T-helper 9 cell (primary cell): ENCODE results near the gene ZFP90.
"Not testable (repeated sequence)": the region's sequence is repeated elsewhere in the genome, so short reads cannot be mapped to it uniquely, and the experiment has no call there.

ENCODE experiments used
- DNase-seq: peaks from one replicate; pipeline ENCODE4 v3.0.0-alpha.2; 2020
- total RNA-seq, 2 donors: gene quantifications; one replicate each; lab custom pipeline; 2026; lab: John Stamatoyannopoulos, UW

The ZFP90 gene
- total RNA-seq, result 51.9 to 93.9 reads per million in 2 donors

DNA sequence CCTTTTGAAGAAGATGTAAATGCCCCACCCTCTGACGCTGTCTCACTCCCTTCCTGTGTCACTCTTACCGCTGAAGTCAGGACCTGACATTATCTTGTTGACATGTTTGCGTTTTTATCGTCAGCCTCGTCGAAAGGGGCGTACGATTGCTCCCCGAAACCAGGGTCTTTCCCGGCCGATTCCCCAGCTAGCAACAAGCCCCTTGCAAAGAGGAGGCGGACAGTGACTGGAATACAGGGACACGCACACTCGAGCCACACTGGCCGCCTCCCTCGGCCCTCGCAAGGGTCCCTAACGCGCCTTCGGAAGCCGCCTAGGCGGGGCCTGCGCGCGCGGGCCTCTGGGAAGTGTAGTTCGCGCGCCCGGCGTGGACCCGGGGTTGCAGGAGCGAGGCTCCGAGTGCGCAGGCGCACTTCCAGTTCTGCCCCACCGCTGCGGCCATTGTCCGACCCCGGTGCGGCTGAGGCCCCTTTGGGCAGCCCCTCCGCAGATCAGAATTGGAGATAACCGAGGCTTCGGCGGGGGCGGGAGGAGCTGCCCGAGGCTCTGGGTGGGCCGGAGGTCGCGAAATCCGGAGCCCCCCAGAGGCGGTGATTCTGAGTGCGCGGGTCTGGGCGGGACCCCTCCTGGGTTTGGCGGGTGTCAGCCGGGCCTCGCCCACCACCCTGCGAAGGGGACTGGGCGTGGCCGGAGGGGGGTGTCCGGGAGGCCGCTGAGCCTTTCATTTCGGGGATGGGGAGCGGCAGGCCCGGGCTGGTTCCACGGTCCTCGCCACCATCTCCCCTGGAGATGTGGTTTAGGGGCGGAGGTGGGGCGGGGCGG is at the start of gene ZFP90:
TSS of gene ZFP90 (plus strand) at position 412 of the 822 bp plus-strand sequence. CDS start 502 bp downstream, outside the sequence.
- DNase-seq, result peak; percentile 73

- no peak for DNase-seq
Measured at GRCh38 chr16:68490358-68490757, 48.7 kb upstream of the ZFP90 start.

GRCh38 chr16:68490829-68491575 is 48.1 kb upstream of the ZFP90 start:
- DNase-seq, result no peak

DNA sequence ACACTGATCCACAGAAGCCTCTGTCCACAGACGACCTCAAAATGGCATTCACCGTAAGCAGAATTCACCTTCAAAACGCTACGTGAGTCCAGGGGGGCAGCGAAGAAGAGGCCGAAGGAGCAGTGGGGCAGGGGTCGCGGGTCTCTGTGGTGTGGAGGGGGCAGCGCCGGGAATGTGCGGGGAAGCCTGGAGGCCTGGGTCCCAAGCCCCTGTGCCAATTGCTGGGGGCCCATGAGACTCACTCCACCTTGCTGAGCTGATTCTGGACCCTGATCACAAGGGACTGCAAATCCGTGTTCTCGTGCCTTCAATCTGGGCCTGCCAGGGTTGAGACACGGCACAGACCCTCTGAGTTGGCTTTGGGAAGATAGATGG is 47.5 kb upstream of the ZFP90 start:
- DNase-seq, result no peak

- DNase-seq, result no peak
Measured at GRCh38 chr16:68492151-68492542, 46.9 kb upstream of the ZFP90 start.

DNA sequence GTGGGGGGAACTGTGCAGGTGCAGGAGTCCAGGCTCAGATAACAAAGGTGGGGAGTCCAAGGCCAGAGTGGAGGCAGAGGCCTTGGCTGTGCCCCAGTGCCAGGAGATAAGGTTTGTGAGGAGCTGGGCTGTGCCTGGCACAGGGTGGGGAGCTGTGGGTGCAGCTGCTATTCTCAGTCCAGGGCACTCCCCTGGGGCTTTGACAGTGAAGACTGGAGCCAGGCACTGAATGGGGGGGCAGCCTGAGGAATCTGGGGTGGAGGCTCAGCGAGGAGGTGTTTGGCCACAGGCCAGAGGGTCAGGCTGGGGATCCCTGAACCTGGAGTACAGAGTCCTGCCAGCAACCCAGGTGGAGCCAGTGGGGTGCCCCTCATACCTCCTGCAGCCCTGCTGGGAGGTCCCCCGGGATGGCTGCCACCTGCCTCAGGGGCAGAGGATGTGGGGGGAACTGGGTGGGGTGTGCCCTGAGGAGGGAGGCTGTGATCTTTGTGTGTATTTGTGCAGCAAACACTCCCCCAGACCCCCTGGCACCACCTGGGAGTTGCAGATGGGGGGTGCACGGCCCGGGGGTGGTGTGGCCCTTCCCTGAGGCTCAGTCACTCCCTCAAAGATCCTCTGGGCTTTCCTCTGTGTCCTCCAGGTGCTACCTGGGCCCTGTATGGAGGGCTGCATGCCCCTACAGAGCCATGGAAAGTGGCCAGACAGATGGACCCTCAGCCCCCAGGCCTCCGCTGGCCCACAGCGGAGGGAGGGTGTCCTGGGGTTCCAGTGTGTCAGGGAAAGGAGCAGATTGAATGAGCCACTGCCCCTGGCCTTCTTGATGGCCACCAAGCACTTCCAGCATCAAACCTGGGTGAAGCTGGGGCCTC is 46.3 kb upstream of the ZFP90 start:
- DNase-seq, result no peak

- DNase-seq, result no peak
Measured at GRCh38 chr16:68493412-68494070, 45.5 kb upstream of the ZFP90 start.

GRCh38 chr16:68494261-68494660 is 44.8 kb upstream of the ZFP90 start:
- DNase-seq, result not testable (repeated sequence)

GRCh38 chr16:68496689-68497088 is 42.4 kb upstream of the ZFP90 start:
- DNase-seq, result no peak

- DNase-seq, result no peak
Measured at GRCh38 chr16:68499006-68499405, 40.1 kb upstream of the ZFP90 start.

DNA sequence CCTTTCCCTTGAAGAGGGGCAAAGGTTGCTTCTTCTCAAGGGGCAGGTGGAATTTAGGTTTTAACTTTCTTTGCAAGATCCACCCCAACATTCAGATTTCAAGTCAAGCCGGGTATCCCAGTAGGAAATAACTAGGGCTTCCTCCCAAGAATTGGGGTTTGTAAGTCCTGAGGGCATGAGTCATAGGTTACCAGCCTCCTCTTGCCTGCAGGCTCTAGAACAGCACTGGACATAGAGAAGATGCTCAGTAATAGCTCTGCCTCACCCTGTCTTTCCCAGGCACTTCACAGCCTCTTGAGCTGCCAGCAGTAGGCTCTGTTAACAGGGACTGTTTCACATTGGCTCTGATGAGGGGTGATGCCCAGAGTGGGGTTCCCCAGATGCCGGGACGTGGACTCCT is 35.8 kb upstream of the ZFP90 start:
- DNase-seq, result no peak

- DNase-seq, result no peak
Measured at GRCh38 chr16:68504066-68504465, 35.0 kb upstream of the ZFP90 start.

DNA sequence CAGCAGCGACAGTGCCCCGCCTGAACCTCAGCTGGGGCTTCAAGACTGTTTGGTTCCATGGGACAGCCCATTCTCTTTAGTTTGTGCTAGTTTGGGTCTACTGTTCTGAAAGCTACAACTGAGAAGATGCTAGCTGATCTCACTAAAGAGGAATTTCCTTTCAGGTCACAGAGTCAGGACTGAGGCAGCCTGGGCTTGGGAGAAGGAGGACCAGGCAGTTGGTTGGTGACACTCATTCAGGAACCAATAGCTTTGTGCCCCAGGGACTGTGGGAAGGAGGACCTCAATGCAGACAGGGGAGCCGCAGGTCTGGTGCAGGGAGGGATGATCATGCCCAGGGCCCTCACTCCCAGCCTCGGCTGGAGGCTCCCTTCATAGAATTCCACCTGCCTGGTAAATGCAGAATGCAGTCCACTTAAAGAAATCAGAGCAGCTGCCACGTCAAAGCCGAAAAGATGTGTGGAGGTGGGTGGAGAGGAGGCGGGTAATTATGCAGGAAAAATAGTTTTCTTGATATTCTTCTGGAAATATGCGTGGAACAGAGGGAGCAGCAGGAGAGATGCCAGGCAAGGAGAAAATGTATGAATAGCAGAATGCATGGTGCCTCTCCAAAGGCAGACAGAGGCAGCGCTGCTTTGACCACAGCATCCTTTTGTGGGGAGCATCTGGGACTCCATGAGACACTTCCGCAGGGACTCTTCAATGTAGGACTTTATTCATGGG is 32.6 kb upstream of the ZFP90 start:
- DNase-seq, result no peak

DNA sequence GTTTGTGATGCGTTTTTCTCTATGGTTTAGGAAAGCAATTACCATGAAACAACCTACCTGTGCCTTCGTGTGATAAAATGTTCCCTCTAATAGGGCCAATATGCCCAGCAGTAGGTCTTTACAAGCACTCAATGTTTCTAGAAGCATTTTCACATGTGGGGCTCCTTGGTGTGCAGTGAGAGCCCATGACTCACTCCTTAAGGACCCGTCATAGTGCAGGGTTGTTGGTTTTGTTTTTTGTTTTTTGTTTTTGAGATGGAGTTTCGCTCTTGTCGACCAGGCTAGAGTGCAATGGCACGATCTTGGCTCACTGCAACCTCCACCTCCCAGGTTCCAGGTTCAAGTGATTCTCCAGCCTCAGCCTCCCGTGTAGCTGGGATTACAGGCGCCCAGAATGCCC is 31.1 kb upstream of the ZFP90 start:
- DNase-seq, result no peak

GRCh38 chr16:68508641-68509240 is 30.4 kb upstream of the ZFP90 start:
- no peak for DNase-seq

DNA sequence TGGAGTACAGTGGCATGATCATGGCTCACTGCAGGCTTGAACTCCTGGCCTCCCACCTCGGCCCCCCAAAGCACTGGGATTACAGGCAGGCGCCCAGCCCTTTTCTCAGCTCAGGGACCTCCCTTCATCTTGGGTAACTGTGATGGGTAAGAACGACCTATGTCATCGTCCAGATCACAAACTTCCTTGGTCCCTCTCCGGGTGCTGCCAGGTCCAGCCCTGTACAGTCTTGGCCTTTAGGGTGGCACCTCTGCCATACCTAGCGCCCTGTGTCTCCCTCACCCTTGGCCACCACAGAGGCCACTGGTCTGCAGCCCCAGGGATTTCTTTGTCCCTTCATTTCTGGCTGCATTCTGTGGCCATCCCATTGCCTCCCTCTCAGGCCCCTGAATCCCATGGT is 29.7 kb upstream of the ZFP90 start:
- DNase-seq, result no peak

- no peak for DNase-seq
Measured at GRCh38 chr16:68510775-68511174, 28.3 kb upstream of the ZFP90 start.

- no peak for DNase-seq
Measured at GRCh38 chr16:68512183-68512582, 26.9 kb upstream of the ZFP90 start.

DNA sequence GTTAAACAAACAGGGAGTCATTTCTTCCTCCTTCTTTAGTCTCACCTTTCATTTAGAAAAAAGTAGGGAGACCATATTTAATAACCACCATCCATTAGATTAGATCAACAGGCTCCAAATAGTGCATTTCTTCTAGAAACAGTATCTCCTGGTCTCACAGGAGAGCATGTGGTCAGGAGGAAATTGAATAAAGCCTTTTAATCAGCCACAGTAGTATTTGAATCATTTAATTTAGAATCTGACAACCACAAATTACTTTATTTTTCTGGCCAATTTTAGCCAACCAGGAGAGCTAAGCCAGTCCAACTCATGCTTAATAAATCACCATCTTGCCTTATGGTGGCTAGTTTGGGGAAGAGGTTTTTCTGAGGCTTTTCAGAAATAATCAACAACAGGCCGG is 26.3 kb upstream of the ZFP90 start:
- DNase-seq, result no peak

- DNase-seq, result no peak
Measured at GRCh38 chr16:68514511-68514910, 24.6 kb upstream of the ZFP90 start.

DNA sequence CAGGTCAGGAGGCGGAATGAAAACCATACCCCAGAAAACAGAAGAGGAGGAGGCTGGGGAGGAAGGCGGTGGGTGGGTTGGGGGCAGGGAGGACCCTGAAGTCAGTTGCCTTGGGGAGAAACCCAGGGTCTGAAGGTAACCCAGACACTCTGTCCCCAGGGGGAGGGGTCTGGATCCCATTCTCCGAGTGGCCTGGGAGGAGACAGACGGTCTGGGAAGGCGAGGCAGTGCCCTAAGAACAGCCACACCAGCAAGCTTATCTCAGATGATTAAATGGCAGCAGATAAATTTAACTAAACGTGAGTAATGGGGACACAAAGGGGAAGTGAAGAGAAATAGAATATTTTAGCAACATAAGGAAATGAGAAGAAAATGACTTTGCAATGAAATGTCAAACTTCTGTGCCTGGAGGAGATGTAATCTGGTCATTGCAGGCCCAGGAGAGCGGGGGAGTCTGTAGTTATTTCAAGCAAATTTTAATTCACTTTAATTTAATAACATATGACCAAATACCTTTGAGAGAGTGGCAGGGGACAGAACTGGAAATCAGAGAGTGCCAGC is 21.4 kb upstream of the ZFP90 start:
- no peak for DNase-seq
